ENCODE results near the gene PDE8A. TPM values are rescaled to one million over a fixed set of nuclear protein-coding genes. Genes with fewer than 3 reads are reported as not detected.

PDE8A gene
- total and polyA plus RNA-seq, 2 of the 13 experiments (the other 11 are each of a cell fraction or from before 2014, with no cell fraction given) = 26.3 to 48.5 TPM

GRCh38 chr15:85013785-85014184, 32.1 kb downstream of the PDE8A start:
- ChIA-PET CTCF (ENCODE audit: low intra/inter-chr PET ratio, low total read pairs) (no interaction called here), POLR2A (no interaction called here)
- 95% methylated on average over 4 of the region's 4 CpGs for WGBS (ENCODE audit: low lambda C conversion rate)
- no peak overlapping the region for H3K4me3 ChIP-seq (replicated peaks in 1 of 3; ENCODE audit: insufficient read depth in 1 of 3, low read depth in 2 of 3, low read length in 3 of 3)
- H2AFZ ChIP-seq (ENCODE audit: low read length) = no peak overlapping the region
- peaks cover 80% of the 10 kb centered on the region for H3K79me2 ChIP-seq (ENCODE audit: insufficient read depth, low read length)
- H3K27me3 ChIP-seq (ENCODE audit: control insufficient read depth in 1 of 2, insufficient read depth in 2 of 2, low read length in 2 of 2) = no peaks in the 10 kb centered on the region
- H3K4me2 ChIP-seq (ENCODE audit: low read depth, low read length) = no peak overlapping the region
- H4K20me1 ChIP-seq (ENCODE audit: insufficient read depth, low read length) = peaks cover 4% of the 10 kb centered on the region; the same call in 1 of the 2 replicates
- intact Hi-C loops (cut with micrococcal nuclease; ENCODE audit: unreplicated experiment) (no loop called here), in situ Hi-C loops (cut with HindIII; ENCODE audit: extremely low pct_ligation_motif_present, low pct_unique_long_range_greater_than_20kb) (no loop called here)
- no peaks in the 10 kb centered on the region for H3K9me3 ChIP-seq (ENCODE audit: low read length)
- peaks cover 28% of the 10 kb centered on the region for H3K4me1 ChIP-seq (ENCODE audit: insufficient read depth, low read length)
- no peaks in the 10 kb centered on the region for H3K36me3 ChIP-seq (replicated peaks in 1 of 2; ENCODE audit: control insufficient read depth in 1 of 2, insufficient read depth in 2 of 2, low read length in 2 of 2)
- no peak overlapping the region for H3K9ac ChIP-seq (ENCODE audit: insufficient read depth, low read depth, low read length)
- H3K27ac ChIP-seq (ENCODE audit: extremely low read length, insufficient read depth, low read length) = no peak overlapping the region
- FAIRE-seq = no peak
- ATAC-seq = no peak
- TF ChIP-seq BCL6 (CRISPR knock-in tag; IDR thresholded peaks at IDR 0.05) = no peak
- DNase-seq (ENCODE audit: low spot score) = no peak
- BruUV-seq (replicated peaks) = no TSS peak

GRCh38 chr15:85014932-85015331, 33.3 kb downstream of the PDE8A start:
- no peak overlapping the region for H3K4me3 ChIP-seq (replicated peaks in 1 of 3; ENCODE audit: insufficient read depth in 1 of 3, low read depth in 2 of 3, low read length in 3 of 3)
- DNase-seq (ENCODE audit: low spot score) (no peak), FAIRE-seq (no peak), ATAC-seq (no peak)
- intact Hi-C loops (cut with micrococcal nuclease; ENCODE audit: unreplicated experiment) (no loop called here), in situ Hi-C loops (cut with HindIII; ENCODE audit: extremely low pct_ligation_motif_present, low pct_unique_long_range_greater_than_20kb) (no loop called here)
- POLR2A ChIA-PET = no interaction called here
- no peak overlapping the region for H2AFZ ChIP-seq (ENCODE audit: low read length)
- TF ChIP-seq NCOA5 (CRISPR knock-in tag; IDR thresholded peaks at IDR 0.05) (no peak), HNF1B (CRISPR knock-in tag; IDR thresholded peaks at IDR 0.05) (no peak), ZNF770 (CRISPR knock-in tag; IDR thresholded peaks at IDR 0.05) (peak; percentile 73)
- H3K4me1 ChIP-seq (ENCODE audit: insufficient read depth, low read length) = peaks cover 17% of the 10 kb centered on the region
- no peaks in the 10 kb centered on the region for H3K9me3 ChIP-seq (ENCODE audit: low read length)
- H3K9ac ChIP-seq (ENCODE audit: insufficient read depth, low read depth, low read length) = no peak overlapping the region
- BruUV-seq (replicated peaks) = no TSS peak
- peaks cover 77% of the 10 kb centered on the region for H3K79me2 ChIP-seq (ENCODE audit: insufficient read depth, low read length)
- 82% methylated on average over 6 of the region's 6 CpGs for WGBS (ENCODE audit: low lambda C conversion rate)
- no peak overlapping the region for H3K4me2 ChIP-seq (ENCODE audit: low read depth, low read length)
- H3K36me3 ChIP-seq (replicated peaks in 1 of 2; ENCODE audit: control insufficient read depth in 1 of 2, insufficient read depth in 2 of 2, low read length in 2 of 2) = no peaks in the 10 kb centered on the region
- no peaks in the 10 kb centered on the region for H3K27me3 ChIP-seq (ENCODE audit: control insufficient read depth in 1 of 2, insufficient read depth in 2 of 2, low read length in 2 of 2)
- H4K20me1 ChIP-seq (ENCODE audit: insufficient read depth, low read length) = peaks cover 4% of the 10 kb centered on the region; the same call in 1 of the 2 replicates
- no peak overlapping the region for H3K27ac ChIP-seq (ENCODE audit: extremely low read length, insufficient read depth, low read length)
- CTCF ChIA-PET (ENCODE audit: low intra/inter-chr PET ratio, low total read pairs) = no interaction called here
